22Rv1 (cell line): ENCODE results near the gene LTK.

Experiments
- CTCF ChIP-seq: fragments of 450-650 bp; IDR thresholded peaks from 2 replicates; pipeline ENCODE4 v1.5.1; 2017; ENCODE audit warnings: mild to moderate bottlenecking
- ZFX ChIP-seq: fragments of 450-650 bp; IDR thresholded peaks from 2 replicates; pipeline ENCODE4 v1.6.1; 2017; ENCODE audit warnings: antibody characterized with exemption, borderline replicate concordance

DNA sequence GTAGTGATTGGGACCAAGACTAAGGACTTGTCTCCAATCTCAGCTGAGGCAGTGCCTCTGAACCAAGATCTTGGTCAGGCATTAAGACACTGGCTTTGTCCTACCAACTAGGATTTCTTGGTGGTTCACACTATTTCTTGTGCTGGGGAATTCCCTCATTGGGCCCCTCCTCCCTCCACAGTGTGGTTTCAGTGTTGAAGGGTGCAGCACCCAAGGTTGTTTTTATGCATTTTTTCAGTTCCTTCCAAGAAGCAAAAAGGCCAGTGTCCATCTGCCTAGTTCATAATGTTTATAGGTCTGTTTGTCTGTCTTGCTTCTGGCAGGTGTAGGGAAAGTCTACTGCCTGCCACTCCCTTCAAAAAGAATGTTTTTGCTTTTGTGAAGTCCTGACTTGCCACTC, 30.5 kb downstream of the LTK start:
- TF ChIP-seq CTCF (no peak), ZFX (no peak)
